Skin epidermis (tissue), 12 donors: Measurements from ENCODE around the gene VOPP1.
"Not testable (repeated sequence)": the region's sequence is repeated elsewhere in the genome, so short reads cannot be mapped to it uniquely, and the experiment has no call there.

Source experiments
- H3K27ac ChIP-seq, 21 experiments: fragments of 200-600 bp; sonication (generic) in 11 of 21; one replicate each; pipeline ENCODE4 v1.5.0; 2020; ENCODE audit warnings: mild to moderate bottlenecking in 3 of 21, inconsistent platforms in 2 of 21, moderate library complexity in 2 of 21
- H3K4me3 ChIP-seq, 7 experiments: fragments of 200-600 bp; sonication (generic) in 2 of 7; one replicate each; pipeline ENCODE4 v1.5.0; 2020; ENCODE audit warnings: inconsistent platforms in 2 of 7, mild to moderate bottlenecking in 2 of 7, moderate library complexity in 1 of 7

The VOPP1 gene

GRCh38 chr7:55572378-55573233, at the start of gene VOPP1:
Gene VOPP1, minus strand, starts transcription at chr7:55572502. Its CDS starts 178 bp downstream, at chr7:55572324.
- Histone ChIP-seq H3K27ac (peak within 1 kb of the TSS; percentile 74 to 98 (median 88)), H3K4me3 (peak within 1 kb of the TSS; percentile 56 to 95 (median 81))

- Histone ChIP-seq H3K4me3 (no peak overlapping the region), H3K27ac (no peak overlapping the region)
Observed at GRCh38 chr7:55618913-55619312, 46.6 kb upstream of the VOPP1 start.

- not testable (repeated sequence) for H3K4me3 ChIP-seq, H3K27ac ChIP-seq
Observed at GRCh38 chr7:55614365-55615064, 42.2 kb upstream of the VOPP1 start.

GRCh38 chr7:55609726-55610125, 37.4 kb upstream of the VOPP1 start:
- H3K27ac ChIP-seq: not testable (repeated sequence)

GRCh38 chr7:55605661-55606060, 33.4 kb upstream of the VOPP1 start:
- H3K4me3 ChIP-seq, H3K27ac ChIP-seq: not testable (repeated sequence)

More at GRCh38 chr7:55609726-55610125, 37.4 kb upstream of the VOPP1 start:
- H3K4me3 ChIP-seq: not testable (repeated sequence)

GRCh38 chr7:55597944-55598499, 25.7 kb upstream of the VOPP1 start:
- not testable (repeated sequence) for H3K27ac ChIP-seq

GRCh38 chr7:55597214-55597739, 25.0 kb upstream of the VOPP1 start:
- H3K27ac ChIP-seq, H3K4me3 ChIP-seq: not testable (repeated sequence)

More at GRCh38 chr7:55597944-55598499, 25.7 kb upstream of the VOPP1 start:
- H3K4me3 ChIP-seq: not testable (repeated sequence)

- Histone ChIP-seq H3K4me3 (no peak overlapping the region), H3K27ac (no peak overlapping the region)
Observed at GRCh38 chr7:55595511-55595910, 23.2 kb upstream of the VOPP1 start.

GRCh38 chr7:55594870-55595269, 22.6 kb upstream of the VOPP1 start:
- H3K4me3 ChIP-seq: no peak overlapping the region

GRCh38 chr7:55594414-55594813, 22.1 kb upstream of the VOPP1 start:
- Histone ChIP-seq H3K4me3 (no peak overlapping the region), H3K27ac (no peak overlapping the region)

More at GRCh38 chr7:55594870-55595269, 22.6 kb upstream of the VOPP1 start:
- H3K27ac ChIP-seq: no peak overlapping the region

- no peak overlapping the region for H3K27ac ChIP-seq
Observed at GRCh38 chr7:55593515-55594318, 21.4 kb upstream of the VOPP1 start.

GRCh38 chr7:55593172-55593514, 20.8 kb upstream of the VOPP1 start:
- Histone ChIP-seq H3K27ac (no peak overlapping the region), H3K4me3 (no peak overlapping the region)

More at GRCh38 chr7:55593515-55594318, 21.4 kb upstream of the VOPP1 start:
- no peak overlapping the region for H3K4me3 ChIP-seq

- Histone ChIP-seq H3K4me3 (no peak overlapping the region), H3K27ac (no peak overlapping the region)
Observed at GRCh38 chr7:55592492-55592891, 20.2 kb upstream of the VOPP1 start.

- H3K27ac ChIP-seq: no peak overlapping the region
- H3K4me3 ChIP-seq: no peak overlapping the region
Observed at GRCh38 chr7:55591282-55591931, 19.1 kb upstream of the VOPP1 start.

GRCh38 chr7:55590517-55591281, 18.4 kb upstream of the VOPP1 start:
- H3K27ac ChIP-seq: no peak overlapping the region
- H3K4me3 ChIP-seq: no peak overlapping the region

GRCh38 chr7:55589905-55590304, 17.6 kb upstream of the VOPP1 start:
- Histone ChIP-seq H3K27ac (no peak overlapping the region), H3K4me3 (no peak overlapping the region)

- H3K4me3 ChIP-seq: no peak overlapping the region
- no peak overlapping the region for H3K27ac ChIP-seq
Observed at GRCh38 chr7:55588976-55589604, 16.8 kb upstream of the VOPP1 start.

- Histone ChIP-seq H3K4me3 (no peak overlapping the region), H3K27ac (no peak overlapping the region)
Observed at GRCh38 chr7:55588379-55588699, 16.0 kb upstream of the VOPP1 start.
